Retinal pigment epithelial cell (primary cell): ENCODE data around the gene MGLL.

Experiments used
- DNase-seq: peaks from one replicate; pipeline ENCODE4 v3.0.0-alpha.2; 2010; ENCODE audit warnings: low read depth
- H3K4me3 ChIP-seq: 2 replicates; pipeline ENCODE4 v1.5.1; 2011; ENCODE audit warnings: mild to moderate bottlenecking, low read length, control low read depth, moderate library complexity
- TF ChIP-seq, protein P1 (sequence below): conservative IDR thresholded peaks from 2 replicates; pipeline ENCODE4 v1.5.1; 2011; ENCODE audit warnings: low read depth, low read length, control low read depth, inconsistent platforms

Gene MGLL

DNA sequence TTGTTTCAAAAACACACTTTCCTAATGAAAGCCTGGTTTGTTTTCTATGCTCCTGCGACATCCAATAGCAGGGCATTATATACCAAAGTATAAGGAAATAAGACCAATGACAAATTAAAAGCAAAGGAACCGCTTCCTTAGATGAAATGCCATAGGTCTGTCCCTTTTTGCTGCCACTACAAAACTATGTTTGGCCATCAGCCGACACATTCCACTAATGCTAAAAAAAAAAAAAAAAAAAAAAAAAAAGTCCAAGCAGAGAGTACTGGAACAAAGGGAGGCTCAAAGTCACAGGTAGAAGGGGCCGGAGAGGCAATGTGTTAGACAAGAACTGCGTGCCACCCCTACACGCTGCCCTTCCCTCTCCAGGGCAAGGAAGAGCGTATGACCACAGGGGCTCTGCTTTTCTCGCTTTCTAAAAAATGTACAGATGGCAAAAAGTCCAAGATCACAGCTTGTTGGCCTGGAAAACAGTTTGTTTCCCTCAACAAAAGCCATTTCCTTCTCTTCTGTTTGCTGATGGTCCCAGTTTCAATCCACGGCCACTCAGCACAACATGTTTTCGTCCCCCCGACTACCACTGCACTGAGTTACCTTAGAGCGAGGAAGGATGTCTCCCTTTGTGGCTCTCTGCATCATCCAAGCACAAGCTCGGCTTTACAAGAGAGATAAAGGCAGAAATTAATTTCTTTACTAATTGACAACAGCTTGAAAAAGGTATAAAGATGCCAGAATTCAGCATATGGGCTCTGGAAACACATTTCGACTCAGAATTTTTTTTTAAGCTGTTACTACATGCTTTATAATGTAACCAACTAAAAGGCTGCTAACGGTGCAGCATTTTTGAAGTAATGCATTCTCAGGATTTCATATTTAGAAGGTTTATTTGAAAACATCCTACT lies 78.7 kb downstream of the MGLL start:
- H3K4me3 ChIP-seq: no peak overlapping the region
- TF ChIP-seq, protein P1, sequence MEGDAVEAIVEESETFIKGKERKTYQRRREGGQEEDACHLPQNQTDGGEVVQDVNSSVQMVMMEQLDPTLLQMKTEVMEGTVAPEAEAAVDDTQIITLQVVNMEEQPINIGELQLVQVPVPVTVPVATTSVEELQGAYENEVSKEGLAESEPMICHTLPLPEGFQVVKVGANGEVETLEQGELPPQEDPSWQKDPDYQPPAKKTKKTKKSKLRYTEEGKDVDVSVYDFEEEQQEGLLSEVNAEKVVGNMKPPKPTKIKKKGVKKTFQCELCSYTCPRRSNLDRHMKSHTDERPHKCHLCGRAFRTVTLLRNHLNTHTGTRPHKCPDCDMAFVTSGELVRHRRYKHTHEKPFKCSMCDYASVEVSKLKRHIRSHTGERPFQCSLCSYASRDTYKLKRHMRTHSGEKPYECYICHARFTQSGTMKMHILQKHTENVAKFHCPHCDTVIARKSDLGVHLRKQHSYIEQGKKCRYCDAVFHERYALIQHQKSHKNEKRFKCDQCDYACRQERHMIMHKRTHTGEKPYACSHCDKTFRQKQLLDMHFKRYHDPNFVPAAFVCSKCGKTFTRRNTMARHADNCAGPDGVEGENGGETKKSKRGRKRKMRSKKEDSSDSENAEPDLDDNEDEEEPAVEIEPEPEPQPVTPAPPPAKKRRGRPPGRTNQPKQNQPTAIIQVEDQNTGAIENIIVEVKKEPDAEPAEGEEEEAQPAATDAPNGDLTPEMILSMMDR: no peak

DNA sequence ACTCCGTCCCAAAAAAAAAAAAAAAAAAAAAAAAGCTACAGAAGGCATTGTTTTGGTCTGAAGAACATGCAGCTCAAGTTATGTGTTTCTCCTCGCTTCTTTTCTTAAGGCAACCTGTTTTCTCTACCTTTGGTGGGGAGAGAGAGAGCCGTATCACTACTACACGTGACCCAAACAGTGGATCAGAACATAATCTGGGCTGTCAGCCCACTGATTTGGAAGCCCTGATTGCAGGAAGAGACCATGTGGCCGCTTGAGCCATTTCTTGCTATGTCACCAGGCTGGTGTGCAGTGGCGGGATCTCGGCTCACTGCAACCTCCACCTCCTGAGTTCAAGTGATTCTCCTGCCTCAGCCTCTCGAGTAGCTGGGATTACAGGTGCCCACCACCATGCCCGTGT lies 79.7 kb downstream of the MGLL start:
- TF ChIP-seq, protein P1: no peak
- no peak for DNase-seq
- no peak overlapping the region for H3K4me3 ChIP-seq

More for the DNA sequence above, 78.7 kb downstream of the MGLL start:
- DNase-seq: no peak

DNA sequence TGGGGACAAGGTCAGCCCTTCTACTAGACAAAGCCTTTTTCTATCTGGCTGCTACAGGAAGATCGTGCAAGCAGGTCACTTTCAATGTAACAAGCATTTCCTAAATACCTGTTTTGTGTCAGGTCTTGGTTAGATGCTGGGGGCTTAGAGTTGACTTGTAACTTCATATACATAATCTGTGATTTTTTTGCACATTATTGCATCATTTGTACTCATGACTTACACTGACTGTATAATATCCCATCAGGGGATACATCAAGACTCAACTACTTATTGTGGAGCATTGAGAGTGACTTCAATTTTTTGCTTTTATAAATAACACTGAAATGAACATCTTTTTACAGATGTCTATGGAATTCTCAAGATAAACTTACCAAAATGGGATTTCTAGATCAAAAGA lies 80.6 kb downstream of the MGLL start:
- DNase-seq: no peak
- TF ChIP-seq, protein P1: no peak

DNA sequence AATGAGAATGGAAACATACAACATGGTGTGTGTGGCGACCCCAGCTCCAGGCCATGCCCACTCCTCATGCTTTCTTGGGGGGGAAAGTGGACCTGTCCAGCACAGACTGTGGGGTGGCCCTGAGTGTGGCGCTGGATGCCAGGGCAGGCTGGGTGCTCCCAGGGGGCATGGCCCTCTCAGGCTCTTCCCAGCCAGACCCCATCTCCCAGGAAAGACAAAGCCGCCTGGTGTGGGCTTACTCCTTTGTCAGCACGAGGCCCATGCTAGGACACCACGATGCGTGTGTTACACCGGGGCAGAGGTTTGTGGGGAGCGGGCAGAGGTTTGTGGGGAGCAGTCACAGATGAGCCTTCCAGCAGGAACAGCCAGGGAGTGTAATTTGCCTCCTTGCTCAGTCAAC lies 81.1 kb downstream of the MGLL start:
- H3K4me3 ChIP-seq: no peak overlapping the region
- no peak for DNase-seq
- TF ChIP-seq, protein P1: no peak

More for the DNA sequence above, 80.6 kb downstream of the MGLL start:
- no peak overlapping the region for H3K4me3 ChIP-seq

DNA sequence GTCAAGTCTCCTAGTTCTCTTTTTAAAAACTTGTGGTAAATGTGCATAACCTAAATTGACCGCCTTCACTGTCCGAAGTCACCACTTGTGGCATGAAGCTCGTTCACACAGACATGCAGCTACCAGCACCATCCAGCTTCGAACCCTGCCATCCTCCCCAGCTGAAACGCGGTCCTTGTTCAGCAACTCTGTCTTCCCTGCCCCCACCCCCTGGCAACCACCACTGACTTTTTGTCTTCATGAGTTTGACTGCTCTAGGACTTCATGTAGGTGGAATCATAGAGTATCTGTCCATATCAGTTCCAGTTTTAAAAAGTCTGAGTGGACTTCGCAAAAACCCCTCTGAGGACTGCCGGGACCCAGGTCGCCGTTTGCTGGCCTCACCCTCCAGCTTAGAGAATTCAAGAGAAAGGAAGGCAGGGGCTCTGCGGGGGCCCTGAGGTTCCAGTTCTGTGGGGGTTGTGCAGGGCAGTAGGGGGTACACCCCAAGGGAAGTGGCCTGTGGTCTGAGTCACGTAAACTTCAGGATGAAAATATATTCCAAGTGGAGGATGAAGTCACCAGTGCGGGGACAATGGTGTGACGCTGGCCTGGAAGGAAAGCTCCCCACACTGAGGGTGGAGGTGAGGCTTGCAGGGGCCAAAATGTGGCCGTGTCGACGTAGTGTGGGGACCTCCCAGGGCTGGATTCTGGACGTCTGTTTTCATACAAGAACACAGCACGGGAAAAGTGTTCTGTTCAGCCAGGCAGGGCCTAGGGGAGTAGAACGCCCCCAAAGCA lies 82.0 kb downstream of the MGLL start:
- TF ChIP-seq, protein P1: no peak
- H3K4me3 ChIP-seq: no peak overlapping the region
- DNase-seq: no peak

DNA sequence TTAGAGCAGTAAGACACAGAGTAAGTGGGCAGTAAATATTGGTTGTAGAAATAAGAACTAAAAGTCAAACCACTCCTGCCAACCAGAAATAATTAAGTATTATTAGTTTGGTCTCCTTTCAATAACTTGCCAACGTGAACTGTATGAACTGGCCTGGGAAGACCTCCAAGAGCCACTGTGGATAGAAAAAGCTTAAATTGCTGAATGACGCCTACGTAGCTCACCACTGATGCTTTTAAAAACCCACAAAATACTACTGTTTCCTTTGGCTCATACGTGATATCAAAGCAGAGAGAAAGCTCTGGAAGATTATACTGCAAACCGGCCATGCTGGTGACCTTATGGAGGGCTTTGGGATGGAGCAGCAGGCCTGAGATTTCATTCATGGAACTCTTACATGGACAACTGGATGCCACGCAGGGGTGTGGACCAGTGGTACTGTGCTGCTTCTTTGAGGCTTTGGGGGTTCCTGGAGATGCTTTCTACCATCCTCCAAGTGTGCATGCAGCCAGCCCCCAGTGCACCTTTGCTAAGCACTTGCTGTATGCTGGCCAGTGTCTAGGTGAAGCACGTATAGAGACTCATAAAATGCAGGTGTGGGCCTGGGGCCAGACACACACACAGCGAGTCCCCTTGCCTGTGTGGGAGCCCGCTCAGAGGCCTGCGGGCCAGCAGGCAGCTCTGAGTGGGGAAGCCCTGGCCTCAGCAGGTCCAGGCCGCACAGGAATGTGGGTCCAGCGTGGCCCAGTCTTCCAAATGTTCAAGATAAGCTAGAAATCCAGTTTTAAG lies 82.8 kb downstream of the MGLL start:
- no peak for DNase-seq
- TF ChIP-seq, protein P1: no peak
- H3K4me3 ChIP-seq: no peak overlapping the region
